GM12878 (cell line): Measurements from ENCODE around the gene CCDC201.

Experiments used
- CHD1 ChIP-seq: IDR thresholded peaks from 2 replicates; pipeline ENCODE4 v1.6.1; 2012; ENCODE audit warnings: low read depth, low read length, improper control_type of control experiment
- GABPA ChIP-seq: IDR thresholded peaks from 2 replicates; pipeline ENCODE4 v1.6.1; 2014; ENCODE audit warnings: antibody characterized with exemption, low read depth, mild to moderate bottlenecking, inconsistent platforms
- NFYA ChIP-seq: IDR thresholded peaks from 2 replicates; pipeline ENCODE4 v1.6.1; 2011; ENCODE audit warnings: low read depth, mild to moderate bottlenecking, low read length, improper control_type of control experiment, borderline replicate concordance
- STAT3 ChIP-seq: IDR thresholded peaks from 2 replicates; pipeline ENCODE4 v1.6.1; 2011; ENCODE audit warnings: low read depth, low read length, improper control_type of control experiment
- TF ChIP-seq, protein P1 (sequence below), 3 experiments: IDR thresholded peaks in 2 of 3; conservative IDR thresholded peaks in 1 of 3; 2 replicates each; pipeline ENCODE4 v1.5.1; 2011; ENCODE audit warnings: low read depth in 3 of 3, low read length in 3 of 3, mild to moderate bottlenecking in 3 of 3, control low read depth in 2 of 3, moderate library complexity in 2 of 3, inconsistent platforms in 1 of 3, mixed read lengths in 1 of 3; ENCODE audit not compliant: control insufficient read depth in 2 of 3, insufficient read depth in 1 of 3; ENCODE audit errors: extremely low read depth in 1 of 3

GRCh38 chr7:45876519-45876918 lies 3.6 kb upstream of the CCDC201 start:
- TF ChIP-seq GABPA, result no peak
- TF ChIP-seq NFYA, result no peak
- no peak for TF ChIP-seq STAT3
- TF ChIP-seq, protein P1, sequence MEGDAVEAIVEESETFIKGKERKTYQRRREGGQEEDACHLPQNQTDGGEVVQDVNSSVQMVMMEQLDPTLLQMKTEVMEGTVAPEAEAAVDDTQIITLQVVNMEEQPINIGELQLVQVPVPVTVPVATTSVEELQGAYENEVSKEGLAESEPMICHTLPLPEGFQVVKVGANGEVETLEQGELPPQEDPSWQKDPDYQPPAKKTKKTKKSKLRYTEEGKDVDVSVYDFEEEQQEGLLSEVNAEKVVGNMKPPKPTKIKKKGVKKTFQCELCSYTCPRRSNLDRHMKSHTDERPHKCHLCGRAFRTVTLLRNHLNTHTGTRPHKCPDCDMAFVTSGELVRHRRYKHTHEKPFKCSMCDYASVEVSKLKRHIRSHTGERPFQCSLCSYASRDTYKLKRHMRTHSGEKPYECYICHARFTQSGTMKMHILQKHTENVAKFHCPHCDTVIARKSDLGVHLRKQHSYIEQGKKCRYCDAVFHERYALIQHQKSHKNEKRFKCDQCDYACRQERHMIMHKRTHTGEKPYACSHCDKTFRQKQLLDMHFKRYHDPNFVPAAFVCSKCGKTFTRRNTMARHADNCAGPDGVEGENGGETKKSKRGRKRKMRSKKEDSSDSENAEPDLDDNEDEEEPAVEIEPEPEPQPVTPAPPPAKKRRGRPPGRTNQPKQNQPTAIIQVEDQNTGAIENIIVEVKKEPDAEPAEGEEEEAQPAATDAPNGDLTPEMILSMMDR (IDR thresholded peaks at IDR 0.05 in 2 of 3, conservative IDR thresholded peaks at IDR 0.05 in 1 of 3; ENCODE audit: control insufficient read depth in 2 of 3, extremely low read depth in 1 of 3, insufficient read depth in 1 of 3, low read depth in 3 of 3, low read length in 3 of 3), result no peak
- TF ChIP-seq CHD1, result no peak
